MCF 10A (cell line): Measurements from ENCODE around the gene SMARCAD1. TPM values are rescaled to one million over a fixed set of nuclear protein-coding genes. Genes with fewer than 3 reads are reported as not detected.
A peak's percentile ranks its signal among the peaks of the same experiment; 100 is the strongest.

Experiments used
- BruUV-seq: library from RNA; stranded (reverse); fragments of 400-500 nt; replicated peaks from 2 replicates; lab custom pipeline; 2021; lab: Mats Ljungman, UMichigan
- CTCF ChIA-PET: fragments of 300-600 bp; sonication (Branson Sonifier 250); formaldehyde crosslinking; extraction: SDS; loops from one replicate; lab custom pipeline; 2021; ENCODE audit warnings: antibody characterized with exemption, inconsistent platforms; lab: Yijun Ruan, JAX
- POLR2A ChIA-PET: fragments of 300-600, 350-650 bp; sonication (Branson Sonifier 250); formaldehyde crosslinking; extraction: SDS; loops from one replicate; lab custom pipeline; 2020; ENCODE audit warnings: antibody characterized with exemption, inconsistent platforms; lab: Yijun Ruan, JAX
- DNase-seq: peaks from one replicate; pipeline ENCODE4 v3.0.0-alpha.2; 2018; ENCODE audit not compliant: unreplicated experiment
- H3K27ac Mint-ChIP-seq: one replicate; pipeline ENCODE4 v1.8.0; 2022; ENCODE audit warnings: mild to moderate bottlenecking, low read depth, mixed read lengths; ENCODE audit not compliant: unreplicated experiment
- H3K27me3 Mint-ChIP-seq: one replicate; pipeline ENCODE4 v1.8.0; 2022; ENCODE audit warnings: mixed read lengths; ENCODE audit not compliant: insufficient read depth, unreplicated experiment
- H3K36me3 Mint-ChIP-seq: one replicate; pipeline ENCODE4 v1.8.0; 2022; ENCODE audit warnings: mild to moderate bottlenecking, moderate library complexity, mixed read lengths; ENCODE audit not compliant: insufficient read depth, unreplicated experiment
- H3K4me1 Mint-ChIP-seq: one replicate; pipeline ENCODE4 v1.8.0; 2022; ENCODE audit warnings: mixed read lengths; ENCODE audit not compliant: insufficient read depth, unreplicated experiment
- H3K4me3 Mint-ChIP-seq: one replicate; pipeline ENCODE4 v1.8.0; 2022; ENCODE audit warnings: mild to moderate bottlenecking, moderate library complexity, mixed read lengths; ENCODE audit not compliant: unreplicated experiment
- H3K9me3 Mint-ChIP-seq: one replicate; pipeline ENCODE4 v1.8.0; 2022; ENCODE audit warnings: mixed read lengths; ENCODE audit not compliant: unreplicated experiment
- CTCF ChIP-seq: fragments of 200-600 bp; IDR thresholded peaks from one replicate; pipeline ENCODE4 v1.8.0; 2022; ENCODE audit warnings: antibody characterized with exemption, mild to moderate bottlenecking; ENCODE audit not compliant: unreplicated experiment
- intact Hi-C: fragments of 100-400 bp; cut with micrococcal nuclease; formaldehyde crosslinking; loops from 2 replicates; pipeline ENCODE4 v1.14.1; 2022
- total RNA-seq: library from RNA; stranded (reverse); gene quantifications from 2 replicates; pipeline ENCODE4 v1.2.3, GENCODE V29; 2022

Gene SMARCAD1
- total RNA-seq, 1 experiment from 2014 or later = 38.1 TPM

GRCh38 chr4:94244829-94245185 lies 37.1 kb downstream of the SMARCAD1 start:
- H3K4me1 Mint-ChIP-seq = no peaks in the 10 kb centered on the region
- H3K9me3 Mint-ChIP-seq = no peaks in the 10 kb centered on the region
- H3K4me3 Mint-ChIP-seq = no peak overlapping the region
- TF ChIP-seq CTCF = no peak
- BruUV-seq = no TSS peak
- intact Hi-C loops = no loop called here
- no peak overlapping the region for H3K27ac Mint-ChIP-seq
- ChIA-PET CTCF (interaction anchor here (0.6 kb wide), 1 partner anchor 64 kb away, joined by 5 read pairs; no protein-coding TSS in a partner anchor), POLR2A (interaction anchor here (0.5 to 0.6 kb wide), 2 partner anchors 28 to 108 kb away, joined by 3 read pairs; no protein-coding TSS in a partner anchor)
- H3K36me3 Mint-ChIP-seq = peaks cover 82% of the 10 kb centered on the region
- H3K27me3 Mint-ChIP-seq = no peaks in the 10 kb centered on the region
- DNase-seq = no peak

- H3K36me3 Mint-ChIP-seq = peaks cover 60% of the 10 kb centered on the region
- ChIA-PET CTCF (no interaction called here), POLR2A (no interaction called here)
- intact Hi-C loops = no loop called here
- no peaks in the 10 kb centered on the region for H3K27me3 Mint-ChIP-seq
- no TSS peak for BruUV-seq
- no peaks in the 10 kb centered on the region for H3K9me3 Mint-ChIP-seq
- H3K4me3 Mint-ChIP-seq = no peak overlapping the region
- TF ChIP-seq CTCF = no peak
- no peaks in the 10 kb centered on the region for H3K4me1 Mint-ChIP-seq
- no peak for DNase-seq
- H3K27ac Mint-ChIP-seq = no peak overlapping the region
These were observed 43.4 kb downstream of the SMARCAD1 start for GRCh38 chr4:94251094-94251493.

- peak; percentile 2 for DNase-seq
- intact Hi-C loops = no loop called here
- Mint-ChIP-seq H3K4me1 (no peaks in the 10 kb centered on the region), H3K36me3 (peaks cover 58% of the 10 kb centered on the region), H3K27ac (no peak overlapping the region), H3K4me3 (no peak overlapping the region), H3K9me3 (no peaks in the 10 kb centered on the region), H3K27me3 (no peaks in the 10 kb centered on the region)
- no peak for TF ChIP-seq CTCF
- POLR2A ChIA-PET = interaction anchor here (0.6 kb wide), 1 partner anchor 835 kb away, joined by 3 read pairs; no protein-coding TSS in a partner anchor
- BruUV-seq = no TSS peak
- CTCF ChIA-PET = interaction anchor here (0.6 to 0.7 kb wide), 3 partner anchors 13 to 260 kb away, joined by 3 to 4 read pairs (median 4); no protein-coding TSS in a partner anchor
These were observed 45.4 kb downstream of the SMARCAD1 start for GRCh38 chr4:94253036-94253435.

GRCh38 chr4:94256144-94256783 lies 48.6 kb downstream of the SMARCAD1 start:
- Mint-ChIP-seq H3K27ac (no peak overlapping the region), H3K9me3 (no peaks in the 10 kb centered on the region)

More at GRCh38 chr4:94256144-94256783, 48.6 kb downstream of the SMARCAD1 start:
- Mint-ChIP-seq H3K36me3 (peaks cover 39% of the 10 kb centered on the region), H3K4me3 (no peak overlapping the region), H3K4me1 (no peaks in the 10 kb centered on the region), H3K27me3 (no peaks in the 10 kb centered on the region)
- CTCF ChIA-PET = interaction anchor here (0.7 kb wide), 1 partner anchor 81 kb away, joined by 3 read pairs; no protein-coding TSS in a partner anchor
- POLR2A ChIA-PET = interaction anchor here (0.6 kb wide), 1 partner anchor 349 kb away, joined by 3 read pairs; no protein-coding TSS in a partner anchor
- DNase-seq = no peak
- intact Hi-C loops = loop anchor here (5.0 kb wide), 1 partner anchor 359 kb away; no protein-coding TSS in a partner anchor
- no TSS peak for BruUV-seq
- no peak for TF ChIP-seq CTCF
